SH-SY5Y (cell line): ENCODE data around the gene TBC1D9B.

Experiments
- GATA2 ChIP-seq: IDR thresholded peaks from 2 replicates; pipeline ENCODE4 v1.6.1; 2011; ENCODE audit warnings: mild to moderate bottlenecking, low read depth, low read length
- GATA3 ChIP-seq: IDR thresholded peaks from 2 replicates; pipeline ENCODE4 v1.6.1; 2011; ENCODE audit warnings: low read depth, mild to moderate bottlenecking, low read length, moderate library complexity

DNA sequence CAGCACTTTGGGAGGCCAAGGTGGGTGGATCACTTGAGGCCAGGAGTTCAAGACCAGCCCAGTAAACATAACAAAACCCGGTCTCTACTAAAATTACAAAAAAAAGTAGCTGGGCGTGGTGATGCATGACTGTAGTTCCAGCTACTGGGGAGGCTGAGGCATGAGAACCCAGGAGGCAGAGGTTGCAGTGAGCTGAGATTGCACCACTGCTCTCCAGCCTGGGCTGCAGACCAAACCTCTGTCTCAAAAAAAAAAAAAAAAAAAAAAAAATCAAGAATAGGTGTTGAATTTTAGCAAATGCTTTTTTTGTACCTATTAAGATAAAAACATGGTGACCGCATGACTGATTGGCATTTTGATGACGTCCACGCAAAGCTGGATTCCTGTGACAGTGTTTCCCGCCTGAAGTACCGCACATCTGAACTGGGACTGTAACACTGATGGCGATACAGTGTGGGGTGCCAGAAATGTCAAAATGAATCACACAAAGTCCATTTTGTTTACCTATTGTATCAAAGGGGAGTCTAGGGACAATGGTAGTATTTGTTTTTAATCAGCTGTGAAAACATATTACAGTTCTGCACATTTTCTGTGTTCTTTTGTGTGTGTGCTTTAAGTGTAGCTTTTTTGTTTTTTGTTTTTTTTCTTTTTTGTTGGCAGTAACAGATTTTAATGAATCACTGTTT is 23.2 kb upstream of the TBC1D9B start:
- no peak for TF ChIP-seq GATA3
- no peak for TF ChIP-seq GATA2
